SU-DHL-6 (cell line): ENCODE measurements around the gene SLCO4A1.

Experiments used
- CTCF ChIP-seq: fragments of 200-600 bp; sonication (generic); IDR thresholded peaks from one replicate; pipeline ENCODE4 v1.5.1; 2017; ENCODE audit warnings: antibody characterized with exemption, mild to moderate bottlenecking, low read length, moderate library complexity; ENCODE audit not compliant: insufficient read depth, poor library complexity, severe bottlenecking
- EZH2phosphoT487 ChIP-seq: fragments of 200-600 bp; sonication (generic), shearing (Covaris generic); conservative IDR thresholded peaks from 2 replicates; pipeline ENCODE4 v1.6.1; 2018; ENCODE audit warnings: mild to moderate bottlenecking, antibody characterized with exemption, low read length, moderate library complexity, mixed read lengths

GRCh38 chr20:62606016-62606415 lies 36.3 kb upstream of the SLCO4A1 start:
- TF ChIP-seq CTCF (no peak), EZH2phosphoT487 (no peak)
